HepG2 (cell line): ENCODE measurements around the gene CCNG1. TPM values are rescaled to one million over a fixed set of nuclear protein-coding genes. Genes with fewer than 3 reads are reported as not detected.

Experiments
- ELK4 ChIP-seq: sonication (generic); formaldehyde crosslinking; IDR thresholded peaks from 2 replicates; pipeline ENCODE4 v1.9.0; 2021; ENCODE audit warnings: missing genetic modification reagents, borderline replicate concordance
- MIER3 ChIP-seq: IDR thresholded peaks from 2 replicates; pipeline ENCODE4 v1.6.1; 2016; ENCODE audit warnings: missing compliant biosample characterization, borderline replicate concordance
- MXD3 ChIP-seq: IDR thresholded peaks from 2 replicates; pipeline ENCODE4 v1.6.1; 2016; ENCODE audit warnings: mild to moderate bottlenecking, missing biosample characterization, missing genetic modification reagents
- RELA ChIP-seq: sonication (generic); formaldehyde crosslinking; IDR thresholded peaks from 2 replicates; pipeline ENCODE4 v1.4.0; 2020; ENCODE audit warnings: missing genetic modification reagents
- RERE ChIP-seq: IDR thresholded peaks from 2 replicates; pipeline ENCODE4 v1.6.1; 2016; ENCODE audit warnings: low read depth, missing genetic modification reagents, missing compliant biosample characterization
- TCF12 ChIP-seq, 2 experiments: fragments of 450-650 bp in 1 of 2; sonication (generic) in 1 of 2; formaldehyde crosslinking in 1 of 2; IDR thresholded peaks; 2 replicates each; pipeline versions ENCODE4 v1.6.1 to v1.8.0; 2017 to 2022; ENCODE audit warnings: antibody characterized with exemption in 1 of 2, mild to moderate bottlenecking in 1 of 2, missing genetic modification reagents in 1 of 2, moderate library complexity in 1 of 2
- ZNF142 ChIP-seq: sonication (generic); formaldehyde crosslinking; IDR thresholded peaks from 2 replicates; pipeline ENCODE4 v1.4.0; 2020; ENCODE audit warnings: missing genetic modification reagents
- ZNF333 ChIP-seq: sonication (generic); formaldehyde crosslinking; IDR thresholded peaks from 2 replicates; pipeline ENCODE4 v1.4.0; 2020; ENCODE audit warnings: mild to moderate bottlenecking, missing genetic modification reagents, borderline replicate concordance
- ZNF558 ChIP-seq: sonication (generic); formaldehyde crosslinking; IDR thresholded peaks from 2 replicates; pipeline ENCODE4 v1.9.0; 2022; ENCODE audit warnings: mild to moderate bottlenecking, missing genetic modification reagents, borderline replicate concordance
- ZNF703 ChIP-seq: sonication (generic); formaldehyde crosslinking; IDR thresholded peaks from 2 replicates; pipeline ENCODE4 v1.5.1; 2020; ENCODE audit warnings: missing genetic modification reagents, mild to moderate bottlenecking, moderate library complexity, borderline replicate concordance
- ZNF777 ChIP-seq: sonication (generic); formaldehyde crosslinking; IDR thresholded peaks from 2 replicates; pipeline ENCODE4 v1.4.0; 2020; ENCODE audit warnings: missing genetic modification reagents
- ZSCAN12 ChIP-seq: sonication (generic); formaldehyde crosslinking; IDR thresholded peaks from 2 replicates; pipeline ENCODE4 v1.9.0; 2021; ENCODE audit warnings: mild to moderate bottlenecking, missing genetic modification reagents
- ZSCAN22 ChIP-seq: sonication (generic); formaldehyde crosslinking; IDR thresholded peaks from 2 replicates; pipeline ENCODE4 v1.4.0; 2020; ENCODE audit warnings: mild to moderate bottlenecking, missing genetic modification reagents
- polyA plus RNA-seq, 8 experiments: library from polyadenylated mRNA; depleted of rRNA in 3 of 8; stranded (reverse) in 7 of 8; unstranded in 1 of 8; fragments of >200 nt; fragmentation: Illumina TruSeq in 4 of 8; extraction: Trizol in 4 of 8; gene quantifications; 2 replicates each; pipeline versions ENCODE4 v1.2.1 to v1.2.3, GENCODE V29; 2011 to 2016; ENCODE audit warnings: low read depth in 4 of 8, missing spikeins in 1 of 8, mixed read lengths in 1 of 8; ENCODE audit not compliant: insufficient read depth in 1 of 8
- total RNA-seq, 5 experiments: library from RNA; depleted of rRNA; stranded (reverse); fragments of >200 nt; fragmentation: Illumina TruSeq; extraction: Trizol; gene quantifications; 2 replicates each; pipeline ENCODE4 v1.2.3, GENCODE V29; 2016; ENCODE audit warnings: low read depth in 1 of 5

CCNG1 gene
- total and polyA plus RNA-seq, 2 of the 13 experiments (the other 11 are each of a cell fraction or from before 2014, with no cell fraction given) = 181 to 353 TPM

GRCh38 chr5:163437309-163438182 lies at the start of gene CCNG1 (continued):
- TF ChIP-seq RERE (CRISPR knock-in tag) (peak; percentile 49; the same call in 1 of the 2 replicates), ZNF703 (CRISPR knock-in tag) (no peak), MIER3 (no peak; the same call in 1 of the 2 replicates), RELA (CRISPR knock-in tag) (no peak), ZNF558 (CRISPR knock-in tag) (peak; percentile 58; the same call in 1 of the 2 replicates), ZNF333 (CRISPR knock-in tag) (no peak), ELK4 (CRISPR knock-in tag) (no peak), ZSCAN12 (CRISPR knock-in tag) (no peak), ZNF142 (CRISPR knock-in tag) (no peak), MXD3 (peak; percentile 70; the same call in 1 of the 2 replicates), ZSCAN22 (no peak), ZNF777 (CRISPR knock-in tag) (no peak; the same call in 1 of the 2 replicates), TCF12 (IDR thresholded peaks at IDR 0.05) (no peak), TCF12 (CRISPR knock-in tag; IDR thresholded peaks at IDR 0.05) (no peak)
